T-helper 1 cell treated with Interleukin-12 subunit alpha and Interleukin-12 subunit beta and Interleukin-4 antibody, amounts not matched to agents 30 μg/mL and 1 μg/mL, for 36 hours (primary cell): ENCODE results near the gene RHBDF2.
"Not testable (repeated sequence)": the region's sequence is repeated elsewhere in the genome, so short reads cannot be mapped to it uniquely, and the experiment has no call there.

Source experiments
- H3K27ac Mint-ChIP-seq: one replicate; pipeline ENCODE4 v1.8.0; 2021; ENCODE audit warnings: mild to moderate bottlenecking, mixed read lengths
- H3K27me3 Mint-ChIP-seq: one replicate; pipeline ENCODE4 v1.8.0; 2021; ENCODE audit warnings: low read depth, mixed read lengths
- H3K36me3 Mint-ChIP-seq: one replicate; pipeline ENCODE4 v1.8.0; 2021; ENCODE audit warnings: low read depth, mixed read lengths
- H3K4me1 Mint-ChIP-seq: one replicate; pipeline ENCODE4 v1.8.0; 2021; ENCODE audit warnings: low read depth, mixed read lengths
- H3K4me3 Mint-ChIP-seq: one replicate; pipeline ENCODE4 v1.8.0; 2021; ENCODE audit warnings: mild to moderate bottlenecking, moderate library complexity, mixed read lengths
- H3K9me3 Mint-ChIP-seq: one replicate; pipeline ENCODE4 v1.8.0; 2021; ENCODE audit warnings: mixed read lengths

The RHBDF2 gene

DNA sequence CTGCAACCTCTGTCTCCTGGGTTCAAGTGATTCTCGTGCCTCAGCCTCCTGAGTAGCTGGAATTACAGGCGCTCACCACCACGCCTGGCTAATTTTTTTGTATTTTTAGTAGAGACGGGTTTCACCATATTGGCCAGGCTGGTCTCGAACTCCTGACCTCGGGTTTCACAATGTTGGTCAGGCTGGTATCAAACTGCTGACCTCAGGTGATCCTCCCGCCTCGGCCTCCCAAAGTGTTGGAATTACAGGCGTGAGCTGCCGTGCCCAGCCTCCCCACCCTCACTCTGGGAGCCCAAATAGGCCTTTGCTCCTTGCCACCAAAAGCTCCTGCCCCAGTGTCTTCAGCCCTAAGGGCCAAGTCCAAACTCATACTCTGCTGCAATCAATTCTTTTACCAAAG lies 20.5 kb upstream of the RHBDF2 start:
- Mint-ChIP-seq H3K27ac (peak overlapping the region; percentile 36), H3K4me1 (peaks cover 23% of the 10 kb centered on the region), H3K27me3 (peaks cover 11% of the 10 kb centered on the region)
- H3K9me3 Mint-ChIP-seq, H3K4me3 Mint-ChIP-seq, H3K36me3 Mint-ChIP-seq: not testable (repeated sequence)

DNA sequence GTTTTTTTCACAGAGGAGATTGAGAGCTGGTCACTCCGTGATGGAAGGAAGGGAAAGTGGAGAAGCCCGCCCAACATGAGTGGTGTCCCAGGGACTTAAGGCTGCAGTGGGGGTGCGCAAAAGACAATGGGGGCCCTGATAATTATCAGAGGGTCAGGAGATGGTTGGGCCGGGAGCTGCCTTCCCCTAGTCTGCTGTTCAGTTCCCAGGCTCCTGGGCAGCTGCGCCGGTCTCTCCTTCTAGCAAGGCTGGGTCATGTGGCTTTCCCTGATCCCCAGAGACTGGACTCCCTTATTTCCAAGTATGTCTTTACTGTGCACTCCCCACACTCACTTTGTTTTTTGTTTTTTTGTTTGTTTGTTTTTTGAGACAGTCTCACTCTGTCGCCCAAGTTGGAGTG lies 20.0 kb upstream of the RHBDF2 start:
- Mint-ChIP-seq H3K4me1 (peaks cover 26% of the 10 kb centered on the region), H3K4me3 (no peak overlapping the region), H3K27ac (peak overlapping the region; percentile 36)

DNA sequence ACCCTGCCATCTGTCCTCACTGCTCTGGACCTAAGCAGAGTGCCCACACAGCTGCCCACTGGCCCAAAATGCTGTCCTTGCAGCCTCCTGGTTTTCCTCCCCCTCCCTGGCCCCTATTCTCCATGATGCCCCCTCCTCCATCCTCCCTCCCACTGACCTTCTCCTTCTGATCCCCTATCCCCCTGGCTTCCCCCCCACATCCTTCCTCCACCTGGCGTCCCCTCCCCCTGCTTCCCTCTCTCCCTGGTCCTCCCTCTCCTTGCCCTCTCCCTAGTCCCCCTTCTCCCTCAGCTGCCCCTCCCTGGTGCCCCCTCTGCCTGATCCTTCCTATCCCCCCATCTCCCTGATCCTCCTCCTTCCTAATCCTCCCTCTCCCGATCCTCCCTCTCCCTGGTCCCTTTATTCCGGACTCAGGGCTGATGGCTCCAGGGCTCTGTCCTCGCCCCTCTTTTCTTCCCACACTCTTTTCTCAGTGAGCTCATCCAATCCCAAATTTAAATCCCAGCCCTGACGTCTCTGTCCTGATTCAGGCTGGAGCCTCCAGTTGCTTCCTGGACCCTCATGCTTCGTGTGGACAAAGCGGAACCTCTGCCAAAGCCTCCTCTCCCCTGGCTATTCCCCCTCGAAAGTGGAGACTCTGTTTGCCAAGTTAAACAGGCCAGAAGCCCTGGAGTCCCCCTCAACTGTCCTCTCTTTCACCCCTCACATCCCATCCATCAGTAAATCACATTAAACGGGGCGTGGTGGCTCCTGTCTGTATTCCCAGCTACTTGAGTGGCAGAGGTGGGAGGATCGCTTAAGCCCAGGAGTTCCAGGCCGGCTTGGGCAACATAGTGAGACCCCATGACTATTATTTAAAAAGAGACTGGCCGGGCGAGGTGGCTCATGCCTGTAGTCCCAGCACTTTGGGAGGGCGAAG lies 18.1 kb upstream of the RHBDF2 start:
- H3K27me3 Mint-ChIP-seq: peaks cover 4% of the 10 kb centered on the region
- peak overlapping the region; percentile 55 for H3K27ac Mint-ChIP-seq
- peaks cover 1% of the 10 kb centered on the region for H3K36me3 Mint-ChIP-seq

More for the DNA sequence above, 20.0 kb upstream of the RHBDF2 start:
- Mint-ChIP-seq H3K36me3 (peaks cover 1% of the 10 kb centered on the region), H3K27me3 (peaks cover 11% of the 10 kb centered on the region), H3K9me3 (no peaks in the 10 kb centered on the region)

DNA sequence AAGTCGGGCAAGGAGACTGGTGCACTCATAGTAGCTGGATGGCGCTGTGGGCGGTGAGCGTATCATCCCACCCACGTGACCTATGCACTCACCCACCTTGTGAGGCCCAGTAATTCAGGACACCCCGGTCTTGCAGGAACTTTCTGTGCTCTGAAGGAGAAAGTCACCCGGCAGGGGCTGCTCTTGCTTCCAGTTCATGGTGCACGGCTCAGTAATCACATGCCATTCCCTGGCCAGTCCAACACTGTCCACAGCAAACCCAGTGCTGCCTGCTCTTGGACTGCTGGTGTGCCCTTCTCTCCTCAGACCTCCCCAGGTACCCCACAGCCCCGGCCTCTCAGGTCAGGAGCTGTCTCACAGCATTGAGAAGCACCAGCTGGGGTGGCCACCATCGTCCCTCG lies 16.4 kb upstream of the RHBDF2 start:
- Mint-ChIP-seq H3K4me1 (peaks cover 47% of the 10 kb centered on the region), H3K4me3 (peak overlapping the region; percentile 7), H3K27ac (peak overlapping the region; percentile 72), H3K27me3 (no peaks in the 10 kb centered on the region), H3K36me3 (no peaks in the 10 kb centered on the region), H3K9me3 (no peaks in the 10 kb centered on the region)

More for the DNA sequence above, 18.1 kb upstream of the RHBDF2 start:
- H3K9me3 Mint-ChIP-seq: no peaks in the 10 kb centered on the region
- peaks cover 39% of the 10 kb centered on the region for H3K4me1 Mint-ChIP-seq
- no peak overlapping the region for H3K4me3 Mint-ChIP-seq

DNA sequence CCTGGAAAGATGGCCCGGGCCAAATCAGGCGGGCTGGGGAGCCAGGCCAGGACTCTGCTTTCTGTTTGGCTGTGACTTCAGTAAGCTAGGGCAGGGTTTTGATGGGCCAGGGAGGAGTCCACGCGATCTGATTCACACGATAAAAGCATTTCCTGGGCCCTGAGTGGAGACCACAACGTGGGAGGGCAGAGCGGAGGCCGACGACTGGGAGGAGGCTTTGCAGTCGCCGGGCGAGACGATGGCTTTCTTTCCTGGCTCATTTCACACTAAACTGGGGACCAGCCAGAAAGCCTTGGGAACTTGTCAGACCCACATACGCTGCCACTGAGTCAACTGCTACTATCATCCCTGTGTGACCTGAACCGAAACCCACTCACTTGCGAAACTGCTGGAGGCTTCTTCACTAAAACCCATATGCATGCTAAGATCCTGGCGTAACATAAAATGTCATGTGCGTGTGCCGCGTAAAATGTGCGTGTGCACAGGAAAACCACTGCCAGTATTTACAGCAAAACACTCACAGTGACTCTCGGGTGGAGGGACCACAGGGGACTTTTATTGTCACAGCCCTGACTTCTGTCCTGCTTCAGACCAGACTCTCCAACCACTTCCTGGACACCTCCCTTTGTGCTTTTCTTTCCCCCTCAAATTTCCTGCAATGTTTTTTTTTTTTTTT lies 14.2 kb upstream of the RHBDF2 start:
- no peaks in the 10 kb centered on the region for H3K9me3 Mint-ChIP-seq

DNA sequence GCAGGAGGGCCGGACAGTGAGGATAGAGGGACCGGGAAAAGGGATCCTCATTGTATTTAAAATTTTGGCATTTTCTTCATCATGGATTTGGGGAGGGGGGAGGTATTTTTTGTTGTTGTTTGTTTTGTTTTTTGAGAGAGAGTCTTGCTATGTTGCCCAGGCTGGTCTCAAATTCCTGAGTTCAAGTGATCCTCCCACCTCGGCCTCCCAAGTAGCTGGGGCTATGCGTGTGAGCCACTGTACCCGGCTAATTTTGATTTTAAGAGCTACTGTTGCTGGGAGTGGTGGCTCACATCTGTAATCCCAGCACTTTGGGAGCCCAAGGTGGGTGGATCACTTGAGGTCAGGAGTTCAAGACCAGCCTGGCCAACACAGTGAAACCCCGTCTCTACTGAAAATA lies 13.1 kb upstream of the RHBDF2 start:
- peak overlapping the region; percentile 99 for H3K27ac Mint-ChIP-seq
- H3K4me1 Mint-ChIP-seq: peaks cover 56% of the 10 kb centered on the region
- not testable (repeated sequence) for H3K36me3 Mint-ChIP-seq, H3K27me3 Mint-ChIP-seq, H3K9me3 Mint-ChIP-seq
- H3K4me3 Mint-ChIP-seq: peak overlapping the region; percentile 45

More for the DNA sequence above, 14.2 kb upstream of the RHBDF2 start:
- no peaks in the 10 kb centered on the region for H3K27me3 Mint-ChIP-seq
- H3K36me3 Mint-ChIP-seq: no peaks in the 10 kb centered on the region
- H3K4me1 Mint-ChIP-seq: peaks cover 58% of the 10 kb centered on the region
- peak overlapping the region; percentile 66 for H3K4me3 Mint-ChIP-seq
- peak overlapping the region; percentile 99 for H3K27ac Mint-ChIP-seq

DNA sequence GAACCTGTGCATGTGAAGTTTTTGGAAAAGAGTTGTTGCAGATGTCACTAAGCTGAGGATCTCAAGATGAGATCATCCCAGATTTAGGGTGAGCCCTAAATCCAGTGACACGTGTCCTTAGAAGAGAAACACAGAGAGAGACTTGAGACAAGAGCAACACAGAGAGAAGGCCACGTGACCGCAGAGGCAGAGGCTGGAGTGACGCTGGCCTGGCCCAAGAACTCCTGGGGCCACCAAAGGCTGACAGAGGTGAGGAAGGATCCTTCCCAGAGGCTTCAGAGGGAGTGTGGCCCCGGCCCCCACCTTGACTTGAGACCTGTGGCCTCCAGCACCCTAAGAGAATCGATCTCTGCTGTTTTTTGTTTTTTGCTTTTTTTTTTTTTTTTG lies 12.1 kb upstream of the RHBDF2 start:
- Mint-ChIP-seq H3K9me3 (no peaks in the 10 kb centered on the region), H3K4me3 (peak overlapping the region; percentile 40), H3K27me3 (peaks cover 5% of the 10 kb centered on the region), H3K27ac (peak overlapping the region; percentile 81), H3K36me3 (no peaks in the 10 kb centered on the region), H3K4me1 (peaks cover 51% of the 10 kb centered on the region)

DNA sequence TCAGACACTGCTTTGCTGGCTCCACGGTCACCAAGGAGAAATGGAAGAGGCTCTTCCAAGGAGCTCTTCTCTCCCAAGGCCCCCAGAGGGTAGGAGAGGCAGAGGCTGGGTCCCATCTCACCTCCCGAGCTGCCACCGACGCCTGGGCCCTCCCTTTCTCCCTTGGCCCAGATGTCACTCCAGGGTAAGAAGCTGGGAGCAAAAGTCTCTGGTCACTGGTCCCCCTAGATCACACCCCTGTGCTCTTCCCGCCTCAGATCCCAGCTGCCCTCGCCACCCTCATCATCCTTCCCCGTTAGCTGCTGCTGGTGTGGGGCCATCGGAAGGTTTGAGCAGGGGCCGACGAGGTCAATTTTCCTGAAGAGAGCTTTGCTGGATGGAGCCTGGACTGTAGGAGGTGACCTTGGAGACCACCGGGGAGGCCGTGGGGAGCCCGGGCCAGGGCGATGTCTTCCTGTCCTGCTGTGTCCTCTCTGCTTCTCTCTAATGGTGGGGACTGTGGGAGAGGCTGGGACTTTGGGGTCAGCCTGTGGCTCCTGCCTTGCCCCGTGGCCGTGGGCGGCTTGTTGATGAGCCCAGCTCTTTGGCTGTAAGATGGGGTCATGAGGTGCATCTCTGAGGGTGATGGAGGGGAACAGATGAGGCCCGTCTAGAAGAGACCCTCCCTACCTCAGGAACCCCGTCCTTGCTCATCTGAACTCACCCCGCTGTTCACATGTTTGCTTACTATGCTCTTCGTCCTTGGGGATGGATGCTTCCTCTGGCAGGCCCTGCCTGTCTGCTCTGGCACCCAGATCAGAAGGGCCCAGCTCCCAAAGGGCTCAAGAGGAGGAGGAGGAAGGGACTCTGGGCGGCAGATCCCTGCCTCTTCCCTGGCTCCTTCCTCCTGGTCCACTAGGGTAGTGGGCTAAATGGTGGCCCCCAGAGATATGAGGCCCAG lies 11.4 kb upstream of the RHBDF2 start:
- no peaks in the 10 kb centered on the region for H3K9me3 Mint-ChIP-seq
- peak overlapping the region; percentile 40 for H3K4me3 Mint-ChIP-seq
- no peaks in the 10 kb centered on the region for H3K36me3 Mint-ChIP-seq
- peaks cover 50% of the 10 kb centered on the region for H3K4me1 Mint-ChIP-seq
- peak overlapping the region; percentile 81 for H3K27ac Mint-ChIP-seq
- H3K27me3 Mint-ChIP-seq: peaks cover 8% of the 10 kb centered on the region

DNA sequence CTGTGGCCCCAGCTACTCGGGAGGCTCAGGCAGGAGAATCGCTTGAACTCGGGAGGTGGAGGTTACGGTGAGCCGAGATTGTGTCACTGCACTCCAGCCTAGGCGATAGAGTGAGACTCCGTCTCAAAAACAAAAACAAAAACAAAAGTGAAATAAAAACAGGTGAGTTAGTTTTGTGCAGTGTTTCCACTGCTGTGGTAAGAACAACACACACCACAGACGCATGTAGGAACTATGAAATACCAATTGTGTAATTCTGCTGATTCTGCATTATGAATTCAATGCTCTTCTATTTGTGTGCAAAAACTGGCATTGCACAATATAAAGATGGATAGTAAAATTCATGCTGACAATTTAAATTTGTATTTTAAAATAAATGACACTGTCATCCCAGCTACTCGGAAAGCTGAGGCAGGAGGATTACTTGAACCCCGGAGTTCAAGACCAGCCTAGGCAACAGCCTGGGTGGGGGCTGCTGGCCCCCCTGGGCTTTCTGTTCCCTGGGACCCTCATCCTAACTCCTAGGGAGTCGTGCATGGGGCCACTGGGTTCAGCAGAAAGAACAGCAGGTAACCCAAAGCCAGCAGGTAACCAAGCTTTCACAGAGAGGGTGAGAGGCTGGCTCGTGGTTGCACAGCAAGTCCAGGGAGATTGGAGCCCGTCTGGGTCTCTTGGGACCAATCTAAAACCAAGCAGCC lies 10.6 kb upstream of the RHBDF2 start:
- no peaks in the 10 kb centered on the region for H3K36me3 Mint-ChIP-seq
- peak overlapping the region; percentile 70 for H3K27ac Mint-ChIP-seq
- H3K27me3 Mint-ChIP-seq: peaks cover 9% of the 10 kb centered on the region
- peaks cover 54% of the 10 kb centered on the region for H3K4me1 Mint-ChIP-seq
- H3K4me3 Mint-ChIP-seq: no peak overlapping the region
- no peaks in the 10 kb centered on the region for H3K9me3 Mint-ChIP-seq

DNA sequence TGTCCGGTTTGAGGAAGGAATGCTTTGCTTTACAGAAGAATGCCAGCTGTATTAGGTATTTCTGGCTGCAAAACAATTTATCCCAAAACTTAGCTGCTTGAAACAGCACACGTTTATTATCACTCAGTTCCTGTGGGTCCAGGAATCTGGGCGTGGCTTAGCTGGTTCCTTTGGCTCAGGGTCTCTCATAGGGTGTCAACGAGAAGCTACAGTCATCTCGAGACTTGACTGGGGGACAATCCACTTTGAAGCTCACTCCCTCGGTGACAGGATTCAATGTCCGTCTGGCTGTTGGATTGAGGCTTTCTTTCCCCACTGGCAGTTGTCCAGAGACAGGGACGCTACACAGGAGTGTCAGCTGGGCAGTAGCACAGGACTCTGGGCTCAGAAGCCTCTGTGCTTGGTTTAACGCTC lies 9.6 kb upstream of the RHBDF2 start:
- Mint-ChIP-seq H3K4me1 (peaks cover 56% of the 10 kb centered on the region), H3K27ac (peak overlapping the region; percentile 35), H3K9me3 (no peaks in the 10 kb centered on the region), H3K4me3 (no peak overlapping the region), H3K27me3 (peaks cover 9% of the 10 kb centered on the region), H3K36me3 (no peaks in the 10 kb centered on the region)

DNA sequence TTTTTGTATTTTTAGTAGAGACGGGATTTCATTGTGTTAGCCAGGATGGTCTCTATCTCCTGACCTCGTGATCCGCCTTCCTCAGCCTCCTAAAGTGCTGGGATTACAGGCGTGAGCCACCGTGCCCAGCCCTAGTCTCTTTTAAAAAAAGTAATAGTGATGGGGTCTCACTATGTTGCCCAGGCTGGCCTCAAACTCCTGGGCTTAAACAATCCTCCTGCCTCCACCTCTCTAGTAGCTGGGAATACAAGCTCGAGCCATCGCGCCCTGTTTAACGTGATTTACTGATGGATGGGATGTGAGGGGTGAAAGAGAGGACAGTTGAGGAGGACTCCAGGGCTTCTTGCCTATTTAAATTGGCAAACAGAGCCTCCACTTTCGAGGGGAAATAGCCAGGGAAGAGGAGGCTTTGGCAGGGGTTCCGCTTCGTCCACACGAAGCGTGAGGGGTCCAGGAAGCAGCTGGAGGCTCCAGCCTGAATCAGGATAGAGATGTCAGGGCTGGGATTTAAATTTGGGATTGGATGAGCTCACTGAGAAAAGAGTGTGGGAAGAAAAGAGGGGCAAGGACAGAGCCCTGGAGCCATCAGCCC lies 7.3 kb upstream of the RHBDF2 start:
- H3K9me3 Mint-ChIP-seq, H3K36me3 Mint-ChIP-seq, H3K4me3 Mint-ChIP-seq, H3K27me3 Mint-ChIP-seq: not testable (repeated sequence)
- peak overlapping the region; percentile 0 for H3K27ac Mint-ChIP-seq
- H3K4me1 Mint-ChIP-seq: peaks cover 39% of the 10 kb centered on the region

DNA sequence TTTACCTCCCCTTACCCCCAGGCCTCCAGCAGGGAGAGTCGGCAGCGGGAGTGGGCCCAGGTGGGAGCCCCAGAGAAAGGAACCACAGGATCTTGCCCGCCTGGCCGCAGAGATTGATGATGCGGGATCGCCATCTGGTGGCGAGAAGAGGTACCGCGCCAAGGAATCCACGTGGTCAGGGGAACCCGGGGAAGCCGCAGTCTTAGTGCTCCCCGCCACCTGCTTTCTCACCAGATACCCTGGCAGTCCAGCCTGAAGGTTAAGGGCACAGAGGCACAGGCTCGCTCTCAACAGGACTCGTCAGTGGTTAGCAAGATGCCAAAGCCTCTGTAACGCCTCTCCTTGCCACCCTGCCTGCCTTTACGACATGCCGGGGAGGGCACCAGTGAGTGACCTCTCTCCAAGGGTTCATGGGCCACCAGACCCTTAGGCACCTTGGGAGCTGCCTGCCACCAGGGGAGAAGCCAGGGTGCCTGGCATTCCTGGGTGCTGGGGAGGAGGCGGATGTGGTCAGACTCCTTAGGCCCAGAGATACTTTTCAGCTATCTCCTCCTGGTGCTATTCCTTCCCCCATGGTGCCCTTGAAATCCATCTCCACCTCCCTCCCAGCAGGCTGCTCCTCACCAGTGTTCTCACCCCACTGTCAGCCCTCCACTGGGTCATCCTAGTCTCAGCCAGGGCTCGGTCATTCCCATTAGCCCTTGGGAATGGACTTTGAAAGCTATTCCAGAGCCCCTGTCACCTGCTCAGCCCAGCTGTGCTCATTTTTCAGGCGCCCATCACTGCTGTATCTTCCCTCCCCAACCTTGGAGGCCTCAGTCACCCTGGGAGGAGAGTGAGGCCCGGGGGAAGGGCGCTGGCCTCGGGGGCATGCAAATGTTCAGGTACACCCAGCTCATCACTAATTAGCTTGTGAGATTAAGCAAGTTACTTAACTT lies 5.5 kb upstream of the RHBDF2 start:
- H3K36me3 Mint-ChIP-seq: no peaks in the 10 kb centered on the region
- H3K27me3 Mint-ChIP-seq: peaks cover 9% of the 10 kb centered on the region
- H3K4me3 Mint-ChIP-seq: no peak overlapping the region
- H3K9me3 Mint-ChIP-seq: no peaks in the 10 kb centered on the region
- H3K4me1 Mint-ChIP-seq: peaks cover 37% of the 10 kb centered on the region
- no peak overlapping the region for H3K27ac Mint-ChIP-seq

DNA sequence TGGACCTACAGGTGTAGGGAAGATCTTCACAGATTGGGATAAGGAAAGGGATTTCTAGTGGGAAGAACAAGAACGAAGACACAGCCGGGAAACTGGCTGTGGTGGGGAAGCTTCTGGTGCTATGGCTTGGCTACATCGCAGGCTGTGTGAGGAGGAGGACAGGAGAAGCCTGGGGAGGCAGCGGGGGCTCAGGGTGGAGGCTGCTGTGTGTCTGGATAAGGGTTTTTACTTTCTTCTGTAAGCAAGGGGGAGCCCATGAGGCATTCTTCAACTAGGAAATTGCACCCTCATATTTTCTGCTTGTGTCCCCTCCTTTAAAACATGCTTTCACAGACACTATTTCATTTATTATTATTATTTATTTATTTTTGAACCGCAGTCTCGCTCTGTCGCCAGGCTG lies 2.9 kb upstream of the RHBDF2 start:
- H3K36me3 Mint-ChIP-seq: peaks cover 2% of the 10 kb centered on the region
- H3K4me1 Mint-ChIP-seq: peaks cover 39% of the 10 kb centered on the region
- H3K27me3 Mint-ChIP-seq: peaks cover 9% of the 10 kb centered on the region
- H3K27ac Mint-ChIP-seq: no peak overlapping the region
- no peak overlapping the region for H3K4me3 Mint-ChIP-seq
- no peaks in the 10 kb centered on the region for H3K9me3 Mint-ChIP-seq
